ENCODE measurements around the gene TMEM51.

Gene TMEM51

GRCh38 chr1:15251857-15252835 lies 98.6 kb downstream of the TMEM51 start:
- DNase-seq: peak in 1 of 42 donors; percentile 24
- intact Hi-C loops (cut with DNase I): no loop called here

- intact Hi-C loops (cut with DNase I): no loop called here
- no peak for DNase-seq
Measured at GRCh38 chr1:15254559-15254958, 101.0 kb downstream of the TMEM51 start.

GRCh38 chr1:15255582-15256149 lies 102.1 kb downstream of the TMEM51 start:
- peak in 1 of 42 donors; percentile 7 for DNase-seq
- intact Hi-C loops (cut with DNase I): no loop called here

GRCh38 chr1:15256584-15256983 lies 103.0 kb downstream of the TMEM51 start:
- DNase-seq: peak in 1 of 42 donors; percentile 16
- intact Hi-C loops (cut with DNase I): no loop called here

- intact Hi-C loops (cut with DNase I): no loop called here
- peak in 1 of 42 donors; percentile 5 for DNase-seq
Measured at GRCh38 chr1:15257309-15257708, 103.8 kb downstream of the TMEM51 start.

- peak in 3 of 42 donors; percentile 24 to 36 (median 25) for DNase-seq
- intact Hi-C loops (cut with DNase I): no loop called here
Measured at GRCh38 chr1:15258833-15259621, 105.5 kb downstream of the TMEM51 start.

- intact Hi-C loops (cut with DNase I): no loop called here
- peak in 1 of 42 donors; percentile 29 for DNase-seq
Measured at GRCh38 chr1:15259622-15260007, 106.1 kb downstream of the TMEM51 start.

- intact Hi-C loops (cut with DNase I): no loop called here
- DNase-seq: peak in 3 of 42 donors; percentile 17 to 33 (median 29)
Measured at GRCh38 chr1:15260418-15261154, 107.0 kb downstream of the TMEM51 start.

GRCh38 chr1:15261155-15262002 lies 107.8 kb downstream of the TMEM51 start:
- intact Hi-C loops (cut with DNase I): no loop called here
- DNase-seq: peak in 15 of 42 donors; percentile 21 to 52 (median 29)

- DNase-seq: no peak
- intact Hi-C loops (cut with DNase I): no loop called here
Measured at GRCh38 chr1:15262003-15262377, 108.4 kb downstream of the TMEM51 start.

- intact Hi-C loops (cut with DNase I): no loop called here
- DNase-seq: no peak
Measured at GRCh38 chr1:15262706-15263105, 109.2 kb downstream of the TMEM51 start.

GRCh38 chr1:15264769-15265168 lies 111.2 kb downstream of the TMEM51 start:
- intact Hi-C loops (cut with DNase I): no loop called here

More at GRCh38 chr1:15264769-15265168, 111.2 kb downstream of the TMEM51 start:
- no peak for DNase-seq

Data from head of caudate nucleus (tissue), 42 donors.